ENCODE results near the gene MMP24. TPM values are rescaled to one million over a fixed set of nuclear protein-coding genes. Genes with fewer than 3 reads are reported as not detected.

Gene MMP24
- total and polyA plus RNA-seq, 4 experiments from 2014 or later = 0.07 to 0.19 (median 0.09) TPM

DNA sequence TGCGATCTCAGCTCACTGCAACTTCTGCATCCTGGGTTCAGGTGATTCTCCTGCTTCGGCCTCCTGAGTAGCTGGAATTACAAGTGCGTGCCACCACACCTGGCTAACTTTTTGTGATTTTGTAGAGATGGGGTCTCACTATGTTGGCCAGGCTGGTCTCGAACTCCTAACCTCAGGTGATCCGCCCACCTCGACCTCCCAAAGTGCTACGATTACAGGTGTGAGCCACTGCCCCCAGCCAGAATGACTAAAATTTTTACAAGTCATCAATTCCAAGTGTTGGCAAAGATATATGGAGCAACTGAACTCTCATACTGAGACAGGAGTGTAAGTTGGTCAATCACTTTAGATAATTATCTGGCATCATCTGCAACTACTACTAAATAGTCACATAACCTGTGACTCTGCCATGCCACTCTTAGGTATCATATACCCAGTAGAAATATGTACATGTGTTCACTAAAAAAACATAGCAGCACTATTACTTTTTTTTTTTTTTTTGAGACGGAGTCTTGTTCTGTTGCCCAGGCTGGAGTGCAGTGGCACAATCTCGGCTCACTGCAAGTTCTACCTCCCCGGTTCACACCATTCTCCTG lies 55.1 kb downstream of the MMP24 start:
- CTCF ChIA-PET (ENCODE audit: partially characterized antibody) = no interaction called here
- Histone ChIP-seq H3K9me3 (ENCODE audit: control insufficient read depth in 1 of 2, low read length in 2 of 2) (no peaks in the 10 kb centered on the region), H3K27me3 (ENCODE audit: insufficient read depth, low read length) (no peaks in the 10 kb centered on the region), H3K36me3 (ENCODE audit: insufficient read depth, low read length) (peaks cover 24% of the 10 kb centered on the region), H3K4me1 (ENCODE audit: insufficient read depth, low read length) (peaks cover 24% of the 10 kb centered on the region), H3K4me3 (ENCODE audit: low read length in 2 of 2) (no peak overlapping the region), H3K27ac (ENCODE audit: low read depth, low read length) (no peak overlapping the region)
- intact Hi-C loops (cut with micrococcal nuclease) = no loop called here
- H3K36me3 Mint-ChIP-seq = peaks cover 19 to 48% of the 10 kb centered on the region in 2 donors
- no peaks in the 10 kb centered on the region for H3K9me3 Mint-ChIP-seq
- peaks cover 21 to 57% (median 35%) of the 10 kb centered on the region in 4 donors for H3K4me1 Mint-ChIP-seq
- POLR2A ChIA-PET (ENCODE audit: partially characterized antibody) = no interaction called here
- H3K4me3 Mint-ChIP-seq = no peak overlapping the region
- H3K27ac Mint-ChIP-seq = no peak overlapping the region
- no peak for DNase-seq
- H3K27me3 Mint-ChIP-seq = no peaks in the 10 kb centered on the region

DNA sequence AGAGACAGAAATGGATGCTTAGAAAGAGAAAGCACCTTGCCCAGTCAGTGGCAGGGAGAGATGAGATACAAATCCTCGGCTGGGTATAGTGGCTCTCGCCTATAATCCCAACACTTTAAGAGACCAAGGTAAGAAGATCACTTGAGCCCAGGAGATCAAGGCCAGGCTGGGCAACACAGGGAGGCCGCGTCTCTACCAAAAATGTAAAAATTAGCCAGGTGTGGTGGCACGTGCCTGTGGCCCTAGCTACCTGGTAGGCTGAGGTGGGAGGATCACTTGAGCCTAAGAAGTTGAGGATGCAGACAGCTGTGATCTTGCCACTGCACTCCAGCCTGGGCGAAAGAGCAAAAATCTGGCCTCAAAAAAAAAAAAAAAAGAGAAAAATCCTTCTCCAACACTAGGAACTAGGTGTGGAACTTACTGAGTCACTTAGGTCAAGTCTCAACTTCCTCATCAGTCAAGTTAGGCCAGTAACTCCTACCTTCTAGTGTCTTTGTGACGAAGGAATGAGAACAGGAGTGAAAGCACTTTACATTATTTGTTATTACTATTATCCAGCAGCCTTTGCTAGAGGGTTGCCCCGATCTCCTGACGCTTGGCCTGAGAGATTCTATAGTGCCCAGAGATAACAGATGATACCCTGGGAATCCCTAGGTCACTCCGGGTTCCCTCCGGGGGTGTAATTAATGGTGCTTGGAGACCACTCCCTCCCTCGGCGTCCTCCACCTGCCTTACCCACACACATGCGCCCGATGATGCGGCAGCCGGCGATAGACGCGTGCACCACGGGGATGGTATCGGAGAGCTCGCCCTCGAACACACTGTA lies 57.2 kb downstream of the MMP24 start:
- DNase-seq = peak in 1 of 5 donors; percentile 31
- Histone ChIP-seq H3K27ac (ENCODE audit: low read depth, low read length) (peak overlapping the region; percentile 72), H3K27me3 (ENCODE audit: insufficient read depth, low read length) (no peaks in the 10 kb centered on the region), H3K9me3 (ENCODE audit: control insufficient read depth in 1 of 2, low read length in 2 of 2) (no peaks in the 10 kb centered on the region), H3K36me3 (ENCODE audit: insufficient read depth, low read length) (peaks cover 23% of the 10 kb centered on the region), H3K4me1 (ENCODE audit: insufficient read depth, low read length) (peaks cover 18% of the 10 kb centered on the region), H3K4me3 (ENCODE audit: low read length in 2 of 2) (peak overlapping the region; percentile 71 to 80)
- Mint-ChIP-seq H3K27me3 (no peaks in the 10 kb centered on the region), H3K27ac (peak overlapping the region; percentile 70 to 97 (median 89)), H3K4me3 (peak overlapping the region; percentile 87 to 94 (median 90)), H3K4me1 (peaks cover 19 to 42% (median 30%) of the 10 kb centered on the region in 4 donors), H3K36me3 (peaks cover 15 to 36% of the 10 kb centered on the region in 2 donors), H3K9me3 (no peaks in the 10 kb centered on the region)
- POLR2A ChIA-PET (ENCODE audit: partially characterized antibody) = interaction anchor here (0.6 to 1.7 kb wide), 10 partner anchors 8 to 1171 kb away, joined by 3 to 7 read pairs (median 3); partner anchors contain the start of genes DYNLRB1, EDEM2, EIF2S2 and NCOA6
- CTCF ChIA-PET (ENCODE audit: partially characterized antibody) = interaction anchor here (0.6 to 1.8 kb wide), 5 partner anchors 8 to 173 kb away, joined by 3 to 14 read pairs (median 4); no protein-coding TSS in a partner anchor
- intact Hi-C loops (cut with micrococcal nuclease) = loop anchor here (2.0 kb wide), 1 partner anchor 21 kb away; no protein-coding TSS in a partner anchor

DNA sequence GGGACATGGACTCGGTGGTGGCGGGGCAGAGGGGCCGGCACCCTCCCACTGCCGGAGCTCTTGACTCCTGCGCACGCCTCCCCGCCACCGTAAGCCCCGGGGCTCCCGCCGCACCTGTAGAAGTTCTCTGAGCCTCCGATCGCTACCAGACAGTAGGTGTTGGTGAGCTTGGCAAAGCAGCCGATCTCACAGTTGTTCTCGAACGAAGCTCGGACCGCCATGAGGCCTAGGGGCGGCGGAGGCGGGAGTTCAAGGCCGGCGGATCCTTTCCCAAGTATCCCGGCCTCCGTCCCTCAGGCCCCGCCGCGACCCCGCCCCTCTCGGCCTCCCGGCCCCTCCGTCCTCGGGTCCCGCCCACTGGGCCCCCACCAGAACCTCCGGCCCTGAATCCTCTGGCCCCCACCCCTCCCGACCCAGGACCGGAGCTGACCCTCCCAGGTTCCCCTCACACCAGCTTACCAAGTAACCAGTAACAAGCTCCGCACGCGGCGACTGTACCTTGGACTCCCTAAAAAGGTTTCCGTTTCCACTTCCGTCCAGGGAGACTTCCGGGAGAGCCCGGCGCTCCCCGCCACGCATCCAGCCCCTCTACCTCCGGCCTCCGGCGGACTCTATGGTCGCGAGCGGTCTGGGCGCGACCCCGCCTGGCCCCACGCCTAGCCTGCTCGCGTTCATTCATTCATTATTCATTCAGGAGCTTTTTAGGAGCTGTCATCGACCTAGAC lies 57.9 kb downstream of the MMP24 start, which contains the start of gene EIF6:
TSS of gene EIF6 (minus strand) at position 506 of the 725 bp plus-strand sequence. CDS start at position 221, 285 bp downstream.
- no peaks in the 10 kb centered on the region for H3K9me3 Mint-ChIP-seq
- H3K4me1 Mint-ChIP-seq = peaks cover 19 to 42% (median 30%) of the 10 kb centered on the region in 4 donors
- peak within 1 kb of the TSS; percentile 87 to 94 (median 90) for H3K4me3 Mint-ChIP-seq
- ChIA-PET POLR2A (ENCODE audit: partially characterized antibody) (interaction anchor here (0.6 to 1.7 kb wide), 12 partner anchors 9 to 1172 kb away, joined by 3 to 7 read pairs (median 4); partner anchors contain the start of genes DYNLRB1, EDEM2, EIF2S2 and NCOA6), CTCF (ENCODE audit: partially characterized antibody) (interaction anchor here (1.0 to 1.8 kb wide), 4 partner anchors 9 to 172 kb away, joined by 3 to 14 read pairs (median 4); no protein-coding TSS in a partner anchor)
- peaks cover 12 to 29% of the 10 kb centered on the region in 2 donors for H3K36me3 Mint-ChIP-seq
- H3K9me3 ChIP-seq (ENCODE audit: control insufficient read depth in 1 of 2, low read length in 2 of 2) = no peaks in the 10 kb centered on the region
- peak within 1 kb of the TSS; percentile 72 for H3K27ac ChIP-seq (ENCODE audit: low read depth, low read length)
- DNase-seq = peak; percentile 50 to 66 (median 55)
- no peaks in the 10 kb centered on the region for H3K27me3 Mint-ChIP-seq
- peaks cover 15% of the 10 kb centered on the region for H3K36me3 ChIP-seq (ENCODE audit: insufficient read depth, low read length)
- H3K27ac Mint-ChIP-seq = peak within 1 kb of the TSS; percentile 70 to 97 (median 90)
- H3K4me3 ChIP-seq (ENCODE audit: low read length in 2 of 2) = peak within 1 kb of the TSS; percentile 71 to 80
- intact Hi-C loops (cut with micrococcal nuclease) = loop anchor here (2.0 kb wide), 1 partner anchor 20 kb away; no protein-coding TSS in a partner anchor
- peaks cover 18% of the 10 kb centered on the region for H3K4me1 ChIP-seq (ENCODE audit: insufficient read depth, low read length)
- H3K27me3 ChIP-seq (ENCODE audit: insufficient read depth, low read length) = no peaks in the 10 kb centered on the region

DNA sequence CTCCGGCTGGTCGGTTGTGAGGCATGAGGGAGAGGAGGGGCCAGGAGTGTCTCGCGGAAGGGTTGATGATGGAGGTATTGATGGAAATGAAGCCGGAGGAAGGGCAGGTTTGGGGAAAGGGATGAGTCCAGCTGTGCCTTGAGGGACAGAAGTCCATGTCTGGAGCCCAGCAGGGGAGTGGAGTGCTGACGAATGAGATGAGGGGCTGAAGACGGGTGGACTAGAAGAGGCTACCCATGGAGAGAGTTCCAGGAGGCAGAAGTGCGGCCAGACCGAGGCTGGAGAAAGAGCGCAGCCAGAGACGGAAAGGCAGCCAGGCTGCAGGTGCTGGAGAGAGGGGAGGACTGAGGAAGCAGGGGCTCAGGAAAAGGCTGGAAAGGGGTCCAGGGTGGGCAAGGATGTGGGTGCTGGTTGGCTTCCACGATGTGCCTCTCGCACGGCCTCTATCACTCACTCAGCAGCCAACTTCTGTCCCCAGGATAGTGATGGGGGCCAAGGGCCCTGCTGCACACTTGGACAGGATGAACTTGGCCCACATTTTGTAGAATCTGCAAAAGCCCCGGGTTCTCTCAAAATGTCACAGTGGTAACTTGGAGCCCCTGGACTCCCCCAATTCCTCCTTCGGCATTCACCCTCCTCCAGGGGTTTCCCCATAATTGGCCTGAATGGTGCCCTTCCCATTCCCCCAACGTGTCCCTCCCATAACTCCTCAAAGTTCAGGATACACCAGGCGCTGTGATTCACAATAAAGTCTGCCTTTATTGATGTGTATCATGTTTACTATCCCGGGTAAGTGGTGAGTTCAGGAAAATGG lies 58.7 kb downstream of the MMP24 start:
- Histone ChIP-seq H3K27ac (ENCODE audit: low read depth, low read length) (peak overlapping the region; percentile 72), H3K4me3 (ENCODE audit: low read length in 2 of 2) (peak overlapping the region; percentile 71 to 80), H3K36me3 (ENCODE audit: insufficient read depth, low read length) (peaks cover 7% of the 10 kb centered on the region), H3K4me1 (ENCODE audit: insufficient read depth, low read length) (peaks cover 18% of the 10 kb centered on the region), H3K9me3 (ENCODE audit: control insufficient read depth in 1 of 2, low read length in 2 of 2) (no peaks in the 10 kb centered on the region), H3K27me3 (ENCODE audit: insufficient read depth, low read length) (no peaks in the 10 kb centered on the region)
- H3K9me3 Mint-ChIP-seq = no peaks in the 10 kb centered on the region
- peaks cover 5 to 22% of the 10 kb centered on the region in 2 donors for H3K36me3 Mint-ChIP-seq
- peak overlapping the region; percentile 87 to 94 (median 90) for H3K4me3 Mint-ChIP-seq
- DNase-seq = no peak
- CTCF ChIA-PET (ENCODE audit: partially characterized antibody) = interaction anchor here (1.0 to 1.8 kb wide), 3 partner anchors 10 to 18 kb away, joined by 3 to 14 read pairs (median 5); no protein-coding TSS in a partner anchor
- intact Hi-C loops (cut with micrococcal nuclease) = loop anchor here (2.0 kb wide), 1 partner anchor 20 kb away; no protein-coding TSS in a partner anchor
- peaks cover 18 to 37% (median 29%) of the 10 kb centered on the region in 4 donors for H3K4me1 Mint-ChIP-seq
- POLR2A ChIA-PET (ENCODE audit: partially characterized antibody) = interaction anchor here (0.9 to 1.7 kb wide), 8 partner anchors 9 to 769 kb away, joined by 3 to 7 read pairs (median 4); partner anchors contain the start of genes DYNLRB1, EDEM2 and NCOA6
- peak overlapping the region; percentile 70 to 97 (median 90) for H3K27ac Mint-ChIP-seq
- H3K27me3 Mint-ChIP-seq = no peaks in the 10 kb centered on the region

DNA sequence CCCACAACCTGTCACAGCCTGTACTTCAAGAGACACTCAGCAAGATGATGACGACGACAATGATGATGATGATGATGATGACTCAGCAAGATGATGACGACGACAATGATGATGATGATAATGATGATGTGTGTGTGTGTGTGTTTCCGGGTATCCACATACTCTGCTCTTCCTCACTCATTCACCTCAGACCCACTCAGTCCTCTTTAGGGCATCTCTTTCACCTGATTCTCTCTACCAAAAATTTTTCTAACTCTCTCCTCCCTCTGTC lies 59.3 kb downstream of the MMP24 start:
- Mint-ChIP-seq H3K36me3 (peaks cover 3 to 19% of the 10 kb centered on the region in 2 donors), H3K4me3 (peak overlapping the region; percentile 60 to 93 (median 89)), H3K27me3 (no peaks in the 10 kb centered on the region), H3K4me1 (peaks cover 17 to 35% (median 28%) of the 10 kb centered on the region in 4 donors), H3K27ac (peak overlapping the region in 6 of 7 donors; percentile 63 to 90 (median 82)), H3K9me3 (no peaks in the 10 kb centered on the region)
- ChIA-PET POLR2A (ENCODE audit: partially characterized antibody) (no interaction called here), CTCF (ENCODE audit: partially characterized antibody) (no interaction called here)
- DNase-seq = no peak
- intact Hi-C loops (cut with micrococcal nuclease) = loop anchor here (2.0 kb wide), 1 partner anchor 19 kb away; no protein-coding TSS in a partner anchor
- H3K36me3 ChIP-seq (ENCODE audit: insufficient read depth, low read length) = peaks cover 2% of the 10 kb centered on the region
- no peak overlapping the region for H3K27ac ChIP-seq (ENCODE audit: low read depth, low read length)
- H3K27me3 ChIP-seq (ENCODE audit: insufficient read depth, low read length) = no peaks in the 10 kb centered on the region
- H3K4me1 ChIP-seq (ENCODE audit: insufficient read depth, low read length) = peaks cover 18% of the 10 kb centered on the region
- no peaks in the 10 kb centered on the region for H3K9me3 ChIP-seq (ENCODE audit: control insufficient read depth in 1 of 2, low read length in 2 of 2)
- no peak overlapping the region for H3K4me3 ChIP-seq (ENCODE audit: low read length in 2 of 2)

Data from CD4-positive, alpha-beta memory T cell (primary cell).